Endothelial cell of umbilical vein (primary cell): ENCODE results near the gene LMO7. TPM values are rescaled to one million over a fixed set of nuclear protein-coding genes. Genes with fewer than 3 reads are reported as not detected.

ENCODE experiments used
- BruUV-seq: library from RNA; stranded (reverse); fragments of 400-500 nt; replicated peaks from 2 replicates; lab custom pipeline; 2021; lab: Mats Ljungman, UMichigan
- CTCF ChIA-PET: fragments of 300-600, 350-600 bp; sonication (Branson Sonifier 250); formaldehyde crosslinking; loops from one replicate; lab custom pipeline; 2021; ENCODE audit warnings: antibody characterized with exemption, inconsistent platforms; lab: Charles Lee
- POLR2A ChIA-PET: fragments of 300-600, 350-600 bp; sonication (Branson Sonifier 250); formaldehyde crosslinking; loops from one replicate; lab custom pipeline; 2021; ENCODE audit warnings: antibody characterized with exemption, inconsistent platforms; lab: Charles Lee
- DNase-seq: peaks from one replicate; pipeline ENCODE4 v3.0.0-alpha.2; 2011; ENCODE audit warnings: low read depth, low spot score
- FAIRE-seq: peaks from 2 replicates; lab custom pipeline; 2011; peaks lifted over from hg19 to GRCh38; lab: Jason Lieb, UNC
- H2AFZ ChIP-seq: 2 replicates; pipeline ENCODE4 v1.6.0; 2012; ENCODE audit warnings: low read depth, low read length, control low read depth, inconsistent platforms
- H3K27ac ChIP-seq: 2 replicates; pipeline ENCODE4 v1.5.1; 2011; ENCODE audit warnings: low read depth, mild to moderate bottlenecking, control low read depth, low read length, moderate library complexity; ENCODE audit not compliant: insufficient read depth
- H3K27me3 ChIP-seq, 2 experiments: 2 replicates each; pipeline versions ENCODE4 v1.6.0 to v1.6.1; 2011; ENCODE audit warnings: low read length in 2 of 2, mixed read lengths in 1 of 2; ENCODE audit not compliant: control insufficient read depth in 2 of 2, insufficient read depth in 2 of 2
- H3K36me3 ChIP-seq, 2 experiments: 2 replicates in 1 of 2; 3 replicates in 1 of 2; pipeline ENCODE4 v1.5.1; 2011; ENCODE audit warnings: low read length in 2 of 2, mild to moderate bottlenecking in 1 of 2, moderate library complexity in 1 of 2; ENCODE audit not compliant: control insufficient read depth in 2 of 2, insufficient read depth in 2 of 2; ENCODE audit errors: extremely low read depth in 1 of 2
- H3K4me1 ChIP-seq: 3 replicates; pipeline ENCODE4 v1.5.1; 2011; ENCODE audit warnings: mild to moderate bottlenecking, low read length; ENCODE audit not compliant: control insufficient read depth, insufficient read depth; ENCODE audit errors: extremely low read depth
- H3K4me2 ChIP-seq: 2 replicates; pipeline ENCODE4 v1.6.1; 2011; ENCODE audit warnings: low read length, control low read depth, mixed read lengths; ENCODE audit not compliant: insufficient read depth
- H3K4me3 ChIP-seq, 3 experiments: fragments of 200-600 bp in 1 of 3; sonication (generic), shearing (Covaris generic) in 1 of 3; replicated peaks in 1 of 3; 2 replicates each; pipeline ENCODE4 v1.5.1; 2011 to 2016; ENCODE audit warnings: control low read depth in 3 of 3, low read length in 3 of 3, mild to moderate bottlenecking in 2 of 3, inconsistent platforms in 1 of 3, low read depth in 1 of 3, moderate library complexity in 1 of 3; ENCODE audit not compliant: insufficient read depth in 1 of 3
- H3K79me2 ChIP-seq: 2 replicates; pipeline ENCODE4 v1.6.0; 2012; ENCODE audit warnings: low read length, inconsistent platforms; ENCODE audit not compliant: control insufficient read depth, insufficient read depth
- H3K9ac ChIP-seq: replicated peaks from 2 replicates; pipeline ENCODE3; 2011; ENCODE audit warnings: low read length, control low read depth; ENCODE audit not compliant: insufficient read depth; ENCODE audit errors: extremely low read depth
- H3K9me1 ChIP-seq: replicated peaks from 3 replicates; pipeline ENCODE4 v1.6.0; 2011; ENCODE audit warnings: mild to moderate bottlenecking, low read length; ENCODE audit not compliant: control insufficient read depth, insufficient read depth; ENCODE audit errors: extremely low read depth
- H3K9me3 ChIP-seq: replicated peaks from 2 replicates; pipeline ENCODE4 v1.5.1; 2012; ENCODE audit warnings: low read length, inconsistent platforms; ENCODE audit not compliant: control insufficient read depth, insufficient read depth
- H4K20me1 ChIP-seq: replicated peaks from 2 replicates; pipeline ENCODE3; 2011; ENCODE audit warnings: mild to moderate bottlenecking, low read length; ENCODE audit not compliant: control insufficient read depth, insufficient read depth; ENCODE audit errors: extremely low read depth
- CTCF ChIP-seq, 2 donors: IDR thresholded peaks; 1 replicate in 1 of 2; 2 replicates in 1 of 2; pipeline ENCODE4 v1.5.1; 2011; ENCODE audit warnings: low read length in 2 of 2, mild to moderate bottlenecking in 2 of 2, moderate library complexity in 2 of 2, control low read depth in 1 of 2, inconsistent platforms in 1 of 2, low read depth in 1 of 2; ENCODE audit not compliant: insufficient read depth in 1 of 2; ENCODE audit errors: extremely low read depth in 1 of 2
- EZH2 ChIP-seq: IDR thresholded peaks from 2 replicates; pipeline ENCODE4 v1.6.1; 2012; ENCODE audit warnings: borderline replicate concordance, low read depth, mild to moderate bottlenecking, moderate library complexity, low read length, inconsistent platforms; ENCODE audit not compliant: severe bottlenecking
- FOS ChIP-seq: IDR thresholded peaks from 2 replicates; pipeline ENCODE4 v1.6.1; 2011; ENCODE audit warnings: mild to moderate bottlenecking, low read length, moderate library complexity, borderline replicate concordance; ENCODE audit not compliant: insufficient read depth
- GATA2 ChIP-seq: IDR thresholded peaks from 2 replicates; pipeline ENCODE4 v1.7.0; 2011; ENCODE audit warnings: low read depth, mild to moderate bottlenecking, moderate library complexity, mixed read lengths, low read length; ENCODE audit not compliant: insufficient read length, insufficient read depth
- JUN ChIP-seq: IDR thresholded peaks from 2 replicates; pipeline ENCODE4 v1.6.1; 2011; ENCODE audit warnings: borderline replicate concordance, low read depth; ENCODE audit not compliant: insufficient read length, insufficient read depth
- MAX ChIP-seq: IDR thresholded peaks from 2 replicates; pipeline ENCODE4 v1.6.1; 2011; ENCODE audit not compliant: insufficient read depth, insufficient read length
- MYC ChIP-seq: IDR thresholded peaks from one replicate; pipeline ENCODE4 v1.6.1; 2011; ENCODE audit warnings: mild to moderate bottlenecking, low read depth, low read length
- POLR2A ChIP-seq: IDR thresholded peaks from 2 replicates; pipeline ENCODE4 v1.6.1; 2012; ENCODE audit warnings: low read depth, mild to moderate bottlenecking, control low read depth, low read length
- POLR2AphosphoS5 ChIP-seq: IDR thresholded peaks from 2 replicates; pipeline ENCODE4 v1.6.1; 2012; ENCODE audit warnings: low read depth, mild to moderate bottlenecking, control low read depth, low read length, moderate library complexity; ENCODE audit not compliant: insufficient read depth
- dilution Hi-C: fragments of 300-500 bp; cut with MboI; formaldehyde crosslinking; loops from one replicate; pipeline ENCODE4 v1.15.0; 2019; ENCODE audit warnings: low sequenced_read_pairs; ENCODE audit not compliant: extremely low pct_ligation_motif_present
- intact Hi-C: fragments of 100-400 bp; cut with micrococcal nuclease; formaldehyde crosslinking; loops from one replicate; pipeline ENCODE4 v1.10.0; 2022
- polyA plus RNA-seq, 4 experiments: library from polyadenylated mRNA; depleted of rRNA in 3 of 4; stranded (reverse) in 3 of 4; unstranded in 1 of 4; fragments of >200 nt; gene quantifications; 2 replicates each; pipeline versions ENCODE4 v1.2.1 to v1.2.3, GENCODE V29; 2011 to 2012; ENCODE audit warnings: missing spikeins in 1 of 4
- total RNA-seq: library from RNA; stranded (reverse); gene quantifications from 2 replicates; pipeline ENCODE4 v1.2.3, GENCODE V29; 2021

The LMO7 gene
- total and polyA plus RNA-seq, 2 donors (not counting 3 experiments of a cell fraction or from before 2014, with no cell fraction given) = 10.5 to 21.1 TPM

DNA sequence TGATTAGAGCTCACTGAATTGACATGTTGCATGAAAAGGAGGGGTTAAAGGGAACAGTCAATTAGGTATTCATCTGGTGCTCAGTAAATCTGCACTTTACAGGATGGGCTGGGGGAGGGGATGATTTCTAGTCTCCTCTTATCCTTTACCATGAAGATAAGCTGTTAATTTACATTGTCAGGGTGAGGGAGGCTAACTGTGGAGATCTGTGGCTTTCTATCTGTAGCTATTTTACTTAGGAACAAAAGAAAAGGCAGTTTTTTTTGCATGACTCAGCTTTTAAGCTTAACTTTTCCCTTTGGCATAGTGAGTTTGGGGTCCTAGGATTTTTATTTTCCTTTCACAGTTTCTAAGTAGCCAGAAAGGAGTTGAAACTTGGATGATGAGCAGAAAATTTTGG lies 253.3 kb downstream of the LMO7 start:
- ChIA-PET CTCF (interaction anchor here (1.2 to 1.7 kb wide), 3 partner anchors 13 to 19 kb away, joined by 3 to 8 read pairs (median 6); no protein-coding TSS in a partner anchor), POLR2A (interaction anchor here (0.6 kb wide), 1 partner anchor 997 kb away, joined by 4 read pairs; no protein-coding TSS in a partner anchor)

More for the DNA sequence above, 253.3 kb downstream of the LMO7 start:
- H3K4me1 ChIP-seq = no peaks in the 10 kb centered on the region
- DNase-seq (no peak), FAIRE-seq (no peak)
- H3K27me3 ChIP-seq = no peaks in the 10 kb centered on the region
- no peaks in the 10 kb centered on the region for H3K79me2 ChIP-seq
- no peaks in the 10 kb centered on the region for H3K9me1 ChIP-seq
- H3K4me3 ChIP-seq = no peak overlapping the region
- dilution Hi-C loops = no loop called here
- H2AFZ ChIP-seq = no peak overlapping the region
- H3K4me2 ChIP-seq = no peak overlapping the region
- H4K20me1 ChIP-seq = no peaks in the 10 kb centered on the region
- H3K36me3 ChIP-seq = no peaks in the 10 kb centered on the region
- no peak overlapping the region for H3K27ac ChIP-seq
- BruUV-seq = no TSS peak
- intact Hi-C loops = no loop called here
- no peak for TF ChIP-seq FOS
- TF ChIP-seq EZH2 = no peak
- no peak for TF ChIP-seq POLR2A
- no peak for TF ChIP-seq GATA2
- TF ChIP-seq MYC = no peak
- no peak for TF ChIP-seq JUN
- no peak for TF ChIP-seq MAX
- no peak for TF ChIP-seq POLR2AphosphoS5
- TF ChIP-seq CTCF (IDR thresholded peaks at IDR 0.05; ENCODE audit: extremely low read depth in 1 of 2, insufficient read depth in 1 of 2, low read depth in 1 of 2, low read length in 2 of 2) = no peak
- no peak overlapping the region for H3K9ac ChIP-seq
- H3K9me3 ChIP-seq = no peaks in the 10 kb centered on the region
